Activated CD8-positive, alpha-beta memory T cell treated with anti-CD3 and anti-CD28 coated beads, Interleukin-2, amount 10 ng/mL, durations not matched to agents 7 days and 5 days (primary cell): ENCODE data around the gene CMIP. TPM values are rescaled to one million over a fixed set of nuclear protein-coding genes. Genes with fewer than 3 reads are reported as not detected.

Experiments used
- ATAC-seq: fragments of 150-1000 bp; cut with Tn5 transposase; one replicate; pipeline ENCODE4 v1.10.0; 2021; ENCODE audit warnings: moderate library complexity
- CTCF ChIA-PET: fragments of 350-600 bp; sonication (Branson Sonifier 250); formaldehyde crosslinking; loops from one replicate; lab custom pipeline; 2021; ENCODE audit warnings: antibody characterized with exemption; lab: Charles Lee
- DNase-seq: peaks from one replicate; pipeline ENCODE4 v3.0.0-alpha.2; 2020
- H3K27ac Mint-ChIP-seq: one replicate; pipeline ENCODE4 v1.8.0; 2021; ENCODE audit warnings: mild to moderate bottlenecking, mixed read lengths
- H3K27me3 Mint-ChIP-seq: one replicate; pipeline ENCODE4 v1.8.0; 2021; ENCODE audit warnings: mixed read lengths
- H3K36me3 Mint-ChIP-seq: one replicate; pipeline ENCODE4 v1.8.0; 2021; ENCODE audit warnings: mild to moderate bottlenecking, mixed read lengths
- H3K4me1 Mint-ChIP-seq: one replicate; pipeline ENCODE4 v1.8.0; 2021; ENCODE audit warnings: mixed read lengths
- H3K4me3 Mint-ChIP-seq: one replicate; pipeline ENCODE4 v1.8.0; 2021; ENCODE audit warnings: mild to moderate bottlenecking, moderate library complexity, mixed read lengths
- H3K9me3 Mint-ChIP-seq: one replicate; pipeline ENCODE4 v1.8.0; 2022; ENCODE audit warnings: low read depth, mixed read lengths
- total RNA-seq, 2 experiments: library from RNA; stranded (reverse); gene quantifications; one replicate each; pipeline ENCODE4 v1.2.3, GENCODE V29; 2021

Gene CMIP
- total RNA-seq, 2 experiments from 2014 or later: 77.4 to 98.8 TPM

GRCh38 chr16:81445143-81445961, 744 bp downstream of the CMIP start:
- H3K9me3 Mint-ChIP-seq: no peaks in the 10 kb centered on the region

GRCh38 chr16:81445966-81446906, 1.6 kb downstream of the CMIP start:
- CTCF ChIA-PET: interaction anchor here (1.0 to 1.6 kb wide), 3 partner anchors 15 to 35 kb away, joined by 3 to 4 read pairs (median 3); no protein-coding TSS in a partner anchor
- Mint-ChIP-seq H3K27me3 (peaks cover 16% of the 10 kb centered on the region), H3K9me3 (no peaks in the 10 kb centered on the region), H3K4me3 (peak overlapping the region; percentile 91), H3K27ac (peak overlapping the region; percentile 83), H3K36me3 (peaks cover 31% of the 10 kb centered on the region), H3K4me1 (peaks cover 67% of the 10 kb centered on the region)
- ATAC-seq: no peak
- DNase-seq: peak; percentile 57

More at GRCh38 chr16:81445143-81445961, 744 bp downstream of the CMIP start:
- ATAC-seq (peak; percentile 45), DNase-seq (peak; percentile 69)
- H3K27me3 Mint-ChIP-seq: peaks cover 21% of the 10 kb centered on the region
- CTCF ChIA-PET: interaction anchor here (0.8 to 1.6 kb wide), 3 partner anchors 9 to 36 kb away, joined by 3 read pairs; no protein-coding TSS in a partner anchor
- H3K4me3 Mint-ChIP-seq: peak overlapping the region; percentile 91
- H3K36me3 Mint-ChIP-seq: peaks cover 22% of the 10 kb centered on the region
- H3K27ac Mint-ChIP-seq: peak overlapping the region; percentile 84
- peaks cover 59% of the 10 kb centered on the region for H3K4me1 Mint-ChIP-seq

GRCh38 chr16:81446907-81447268, 2.3 kb downstream of the CMIP start:
- H3K27me3 Mint-ChIP-seq: peaks cover 10% of the 10 kb centered on the region
- H3K27ac Mint-ChIP-seq: peak overlapping the region; percentile 83
- peak overlapping the region; percentile 91 for H3K4me3 Mint-ChIP-seq
- H3K36me3 Mint-ChIP-seq: peaks cover 33% of the 10 kb centered on the region
- ATAC-seq: no peak
- DNase-seq: no peak
- CTCF ChIA-PET: interaction anchor here (1.5 kb wide), 1 partner anchor 23 kb away, joined by 4 read pairs; no protein-coding TSS in a partner anchor
- no peaks in the 10 kb centered on the region for H3K9me3 Mint-ChIP-seq
- H3K4me1 Mint-ChIP-seq: peaks cover 74% of the 10 kb centered on the region

GRCh38 chr16:81447383-81448101, 2.9 kb downstream of the CMIP start:
- Mint-ChIP-seq H3K27me3 (peaks cover 8% of the 10 kb centered on the region), H3K36me3 (peaks cover 36% of the 10 kb centered on the region), H3K4me1 (peaks cover 77% of the 10 kb centered on the region), H3K27ac (no peak overlapping the region), H3K9me3 (no peaks in the 10 kb centered on the region), H3K4me3 (peak overlapping the region; percentile 91)
- DNase-seq: no peak
- CTCF ChIA-PET: interaction anchor here (1.5 kb wide), 1 partner anchor 23 kb away, joined by 4 read pairs; no protein-coding TSS in a partner anchor
- ATAC-seq: no peak

GRCh38 chr16:81448154-81449131, 3.8 kb downstream of the CMIP start:
- no peak overlapping the region for H3K27ac Mint-ChIP-seq
- ATAC-seq: no peak
- no peaks in the 10 kb centered on the region for H3K9me3 Mint-ChIP-seq
- peaks cover 36% of the 10 kb centered on the region for H3K36me3 Mint-ChIP-seq
- H3K27me3 Mint-ChIP-seq: peaks cover 3% of the 10 kb centered on the region
- H3K4me3 Mint-ChIP-seq: peak overlapping the region; percentile 3
- CTCF ChIA-PET: interaction anchor here (1.5 kb wide), 1 partner anchor 22 kb away, joined by 4 read pairs; no protein-coding TSS in a partner anchor
- DNase-seq: no peak
- H3K4me1 Mint-ChIP-seq: peaks cover 68% of the 10 kb centered on the region

GRCh38 chr16:81449241-81449640, 4.6 kb downstream of the CMIP start:
- Mint-ChIP-seq H3K27me3 (no peaks in the 10 kb centered on the region), H3K4me3 (no peak overlapping the region), H3K9me3 (no peaks in the 10 kb centered on the region), H3K27ac (no peak overlapping the region), H3K36me3 (peaks cover 36% of the 10 kb centered on the region), H3K4me1 (peaks cover 63% of the 10 kb centered on the region)
- no peak for DNase-seq
- no peak for ATAC-seq
- CTCF ChIA-PET: interaction anchor here (1.9 kb wide), 1 partner anchor 33 kb away, joined by 4 read pairs; no protein-coding TSS in a partner anchor

- Mint-ChIP-seq H3K4me1 (peaks cover 64% of the 10 kb centered on the region), H3K9me3 (no peaks in the 10 kb centered on the region), H3K27me3 (no peaks in the 10 kb centered on the region), H3K27ac (no peak overlapping the region), H3K4me3 (no peak overlapping the region), H3K36me3 (peaks cover 36% of the 10 kb centered on the region)
- ATAC-seq (no peak), DNase-seq (no peak)
- CTCF ChIA-PET: interaction anchor here (1.9 kb wide), 1 partner anchor 32 kb away, joined by 4 read pairs; no protein-coding TSS in a partner anchor
Observed at GRCh38 chr16:81449899-81450608, 5.4 kb downstream of the CMIP start.

- Mint-ChIP-seq H3K9me3 (no peaks in the 10 kb centered on the region), H3K4me3 (no peak overlapping the region), H3K27me3 (no peaks in the 10 kb centered on the region), H3K27ac (peak overlapping the region; percentile 47), H3K36me3 (peaks cover 36% of the 10 kb centered on the region), H3K4me1 (peaks cover 64% of the 10 kb centered on the region)
- CTCF ChIA-PET: interaction anchor here (1.0 to 1.9 kb wide), 3 partner anchors 16 to 73 kb away, joined by 3 to 5 read pairs (median 4); no protein-coding TSS in a partner anchor
- ATAC-seq: no peak
- DNase-seq: no peak
Observed at GRCh38 chr16:81450783-81451491, 6.3 kb downstream of the CMIP start.

GRCh38 chr16:81451753-81452680, 7.4 kb downstream of the CMIP start:
- Mint-ChIP-seq H3K36me3 (peaks cover 29% of the 10 kb centered on the region), H3K4me3 (peak overlapping the region; percentile 16), H3K9me3 (no peaks in the 10 kb centered on the region), H3K27me3 (no peaks in the 10 kb centered on the region), H3K4me1 (peaks cover 54% of the 10 kb centered on the region), H3K27ac (peak overlapping the region; percentile 47)
- CTCF ChIA-PET: interaction anchor here (1.0 to 1.9 kb wide), 2 partner anchors 17 to 72 kb away, joined by 3 to 5 read pairs; no protein-coding TSS in a partner anchor
- ATAC-seq (peak; percentile 67), DNase-seq (no peak)
